PC-3 (cell line): ENCODE data around the gene NCAPG2. TPM values are rescaled to one million over a fixed set of nuclear protein-coding genes. Genes with fewer than 3 reads are reported as not detected.

Experiments
- ATAC-seq: fragments of 200-7000 bp; cut with Tn5 transposase; 2 replicates; pipeline ENCODE4 v1.9.1; 2020; ENCODE audit warnings: mild to moderate bottlenecking, moderate library complexity
- BruUV-seq: library from RNA; stranded (reverse); fragments of 400-500 nt; replicated peaks from 2 replicates; lab custom pipeline; 2021; lab: Mats Ljungman, UMichigan
- CTCF ChIA-PET: fragments of 300-600 bp; sonication (Branson Sonifier 250); formaldehyde crosslinking; loops from one replicate; lab custom pipeline; 2022; ENCODE audit warnings: antibody characterized with exemption; lab: Charles Lee
- POLR2A ChIA-PET: fragments of 300-600 bp; sonication (Branson Sonifier 250); formaldehyde crosslinking; loops from one replicate; lab custom pipeline; 2022; ENCODE audit warnings: antibody characterized with exemption; ENCODE audit not compliant: unreplicated experiment; lab: Charles Lee
- DNase-seq: peaks from one replicate; pipeline ENCODE4 v3.0.0-alpha.2; 2015
- H2AFZ ChIP-seq: fragments of 300-600 bp; sonication (generic); 2 replicates; pipeline ENCODE4 v1.6.0; 2016; ENCODE audit warnings: antibody characterized with exemption, low read length
- H3F3A ChIP-seq: fragments of 300-600 bp; sonication (generic); one replicate; pipeline ENCODE4 v1.6.0; 2017; ENCODE audit warnings: antibody characterized with exemption, low read length, control low read depth, mild to moderate bottlenecking; ENCODE audit not compliant: unreplicated experiment
- H3K27ac ChIP-seq: fragments of 300-600 bp; sonication (generic); 2 replicates; pipeline ENCODE4 v1.5.1; 2016; ENCODE audit warnings: mild to moderate bottlenecking, low read length
- H3K27me3 ChIP-seq: fragments of 300-600 bp; sonication (generic); 2 replicates; pipeline ENCODE4 v1.6.1; 2016; ENCODE audit warnings: low read length, mixed read lengths
- H3K36me3 ChIP-seq: fragments of 300-600 bp; sonication (generic); 2 replicates; pipeline ENCODE4 v1.6.1; 2016; ENCODE audit warnings: low read depth, mixed run types, low read length, mixed read lengths
- H3K4me1 ChIP-seq: fragments of 300-600 bp; sonication (generic); 2 replicates; pipeline ENCODE4 v1.5.1; 2016; ENCODE audit warnings: low read length; ENCODE audit not compliant: insufficient read depth
- H3K4me2 ChIP-seq: fragments of 300-600 bp; sonication (generic); 2 replicates; pipeline ENCODE4 v1.6.0; 2016; ENCODE audit warnings: low read length
- H3K4me3 ChIP-seq: fragments of 300-600 bp; sonication (generic); 2 replicates; pipeline ENCODE4 v1.5.1; 2016; ENCODE audit warnings: mild to moderate bottlenecking, low read length, mixed read lengths
- H3K79me2 ChIP-seq: fragments of 300-600 bp; sonication (generic); 2 replicates; pipeline ENCODE4 v1.6.1; 2017; ENCODE audit warnings: low read length, mixed read lengths
- H3K9ac ChIP-seq: fragments of 300-600 bp; sonication (generic); 2 replicates; pipeline ENCODE4 v1.6.0; 2016; ENCODE audit warnings: mild to moderate bottlenecking, low read length
- H3K9me2 ChIP-seq: fragments of 300-600 bp; sonication (generic); replicated peaks from 2 replicates; pipeline ENCODE4 v1.6.1; 2016; ENCODE audit warnings: mixed run types, low read length, mixed read lengths
- H3K9me3 ChIP-seq: fragments of 300-600 bp; sonication (generic); 2 replicates; pipeline ENCODE4 v1.6.1; 2016; ENCODE audit warnings: low read length, mixed read lengths
- H4K20me1 ChIP-seq: fragments of 300-600 bp; sonication (generic); 2 replicates; pipeline ENCODE4 v1.6.1; 2016; ENCODE audit warnings: low read length, mixed read lengths
- CTCF ChIP-seq: fragments of 300-600 bp; sonication (generic); conservative IDR thresholded peaks from 2 replicates; pipeline ENCODE4 v1.5.1; 2017; ENCODE audit warnings: antibody characterized with exemption, low read depth, mild to moderate bottlenecking, low read length
- EZH2 ChIP-seq: fragments of 300-600 bp; sonication (generic); IDR thresholded peaks from one replicate; pipeline ENCODE4 v1.6.1; 2017; ENCODE audit warnings: antibody characterized with exemption, mild to moderate bottlenecking, low read length; ENCODE audit not compliant: unreplicated experiment
- EZH2phosphoT487 ChIP-seq: fragments of 300-600 bp; sonication (generic); IDR thresholded peaks from 2 replicates; pipeline ENCODE4 v1.6.1; 2018; ENCODE audit warnings: mild to moderate bottlenecking, antibody characterized with exemption, low read length, borderline replicate concordance
- intact Hi-C: fragments of 100-400 bp; cut with micrococcal nuclease; formaldehyde crosslinking; loops from 2 replicates; pipeline ENCODE4 v1.9.0; 2023
- total RNA-seq: library from RNA; depleted of rRNA; stranded (reverse); fragments of >200 nt; gene quantifications from 2 replicates; pipeline ENCODE4 v1.2.3, GENCODE V29; 2014

Gene NCAPG2
- total RNA-seq, 1 experiment from 2014 or later: 49.2 TPM

GRCh38 chr7:158638001-158638400, 66.6 kb downstream of the NCAPG2 start:
- intact Hi-C loops: no loop called here
- Histone ChIP-seq H3K9me2 (no peaks in the 10 kb centered on the region), H3F3A (no peaks in the 10 kb centered on the region), H3K36me3 (peaks cover 17% of the 10 kb centered on the region; the same call in 1 of the 2 replicates), H3K9ac (no peak overlapping the region), H4K20me1 (no peaks in the 10 kb centered on the region), H3K79me2 (no peaks in the 10 kb centered on the region), H3K9me3 (no peaks in the 10 kb centered on the region), H3K27me3 (no peaks in the 10 kb centered on the region), H3K4me1 (no peaks in the 10 kb centered on the region), H3K4me2 (no peak overlapping the region), H2AFZ (no peak overlapping the region), H3K27ac (no peak overlapping the region), H3K4me3 (no peak overlapping the region)
- CTCF ChIA-PET: no interaction called here
- DNase-seq (peak; percentile 6), ATAC-seq (no peak)
- TF ChIP-seq EZH2phosphoT487 (no peak), EZH2 (no peak), CTCF (no peak)
- no TSS peak for BruUV-seq
- POLR2A ChIA-PET: no interaction called here

DNA sequence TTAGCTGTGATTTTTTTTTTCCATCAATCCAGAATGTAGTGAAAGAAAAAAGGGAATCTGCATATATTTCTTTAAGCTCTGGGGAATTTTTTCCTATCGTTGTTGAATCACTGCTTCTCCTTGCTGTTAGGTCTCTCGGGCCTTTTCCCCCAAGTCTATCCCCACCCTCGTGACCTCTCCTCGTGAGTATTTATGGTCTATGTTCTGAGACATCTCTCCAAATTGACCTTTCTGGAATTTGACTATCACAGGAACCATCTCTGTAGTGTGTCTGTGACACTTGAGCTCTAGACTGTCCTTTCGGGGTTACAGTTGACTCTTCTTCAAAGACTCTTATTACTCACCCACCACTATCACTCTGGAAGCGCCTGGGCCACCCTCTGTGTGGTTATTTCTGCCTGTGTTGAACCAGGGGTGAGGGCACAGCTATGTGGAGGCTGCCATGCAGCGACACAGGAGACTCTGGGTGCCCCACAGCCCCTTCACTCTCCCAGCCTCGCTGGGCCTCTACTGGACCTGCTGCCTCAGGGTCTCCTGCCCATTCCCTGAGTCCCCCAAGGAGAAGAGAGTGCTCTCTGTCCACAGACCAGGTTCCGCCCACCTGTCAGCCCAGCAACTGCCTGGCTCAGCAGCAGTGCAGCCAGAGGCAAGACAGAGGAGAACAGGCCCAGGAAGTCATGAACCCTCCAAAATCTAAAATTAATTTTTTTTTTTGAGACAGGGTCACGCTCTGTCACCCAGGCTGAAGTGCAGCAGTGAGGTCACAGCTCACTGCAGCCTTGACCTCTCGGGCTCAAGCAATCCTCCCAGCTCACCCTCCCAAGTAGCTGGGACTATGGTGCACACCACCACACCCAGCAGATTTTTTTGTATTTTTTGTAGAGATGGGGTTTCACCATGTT, 71.3 kb downstream of the NCAPG2 start:
- Histone ChIP-seq H3K4me3 (no peak overlapping the region), H4K20me1 (no peaks in the 10 kb centered on the region), H3K9ac (no peak overlapping the region), H3K27ac (no peak overlapping the region), H3K9me2 (no peaks in the 10 kb centered on the region), H3K36me3 (peaks cover 10% of the 10 kb centered on the region), H3K79me2 (no peaks in the 10 kb centered on the region), H3K27me3 (no peaks in the 10 kb centered on the region), H3K4me2 (no peak overlapping the region), H2AFZ (no peak overlapping the region), H3K9me3 (no peaks in the 10 kb centered on the region), H3F3A (no peaks in the 10 kb centered on the region), H3K4me1 (no peaks in the 10 kb centered on the region)
- DNase-seq (no peak), ATAC-seq (no peak)
- no peak for TF ChIP-seq EZH2phosphoT487
- no peak for TF ChIP-seq EZH2
- TF ChIP-seq CTCF: no peak
- intact Hi-C loops: no loop called here
- BruUV-seq: no TSS peak
- ChIA-PET CTCF (no interaction called here), POLR2A (interaction anchor here (0.7 kb wide), 1 partner anchor 122 kb away, joined by 5 read pairs; no protein-coding TSS in a partner anchor)
